HEK293T (cell line): ENCODE data around the gene CD53.

ENCODE experiments used
- BHLHE40 ChIP-seq: fragments of 450-650 bp; IDR thresholded peaks from 2 replicates; pipeline ENCODE4 v1.6.1; 2016; ENCODE audit warnings: mild to moderate bottlenecking, moderate library complexity, borderline replicate concordance
- ELF4 ChIP-seq: fragments of 450-650 bp; IDR thresholded peaks from 2 replicates; pipeline ENCODE4 v1.6.1; 2017; ENCODE audit warnings: antibody characterized with exemption
- FOXK2 ChIP-seq: fragments of 450-650 bp; IDR thresholded peaks from 2 replicates; pipeline ENCODE4 v1.6.1; 2016; ENCODE audit warnings: mild to moderate bottlenecking
- FOXM1 ChIP-seq: fragments of 450-650 bp; IDR thresholded peaks from 2 replicates; pipeline ENCODE4 v1.6.1; 2017; ENCODE audit warnings: mild to moderate bottlenecking, borderline replicate concordance
- HDGF ChIP-seq: fragments of 450-650 bp; IDR thresholded peaks from 2 replicates; pipeline ENCODE4 v1.6.1; 2017; ENCODE audit warnings: antibody characterized with exemption, borderline replicate concordance
- L3MBTL2 ChIP-seq: fragments of 450-650 bp; conservative IDR thresholded peaks from 2 replicates; pipeline ENCODE4 v1.6.1; 2016; ENCODE audit warnings: mild to moderate bottlenecking
- LEF1 ChIP-seq: fragments of 450-650 bp; IDR thresholded peaks from 2 replicates; pipeline ENCODE4 v1.6.1; 2017; ENCODE audit warnings: mild to moderate bottlenecking, borderline replicate concordance
- PKNOX1 ChIP-seq: fragments of 450-650 bp; IDR thresholded peaks from 2 replicates; pipeline ENCODE4 v1.6.1; 2016
- SP1 ChIP-seq: fragments of 450-650 bp; IDR thresholded peaks from 2 replicates; pipeline ENCODE4 v1.6.1; 2017
- SUZ12 ChIP-seq: fragments of 450-650 bp; IDR thresholded peaks from 2 replicates; pipeline ENCODE4 v1.6.1; 2016; ENCODE audit warnings: mild to moderate bottlenecking
- TARDBP ChIP-seq: fragments of 450-650 bp; IDR thresholded peaks from 2 replicates; pipeline ENCODE4 v1.6.1; 2016

- no peak for TF ChIP-seq LEF1
- no peak for TF ChIP-seq PKNOX1
- no peak for TF ChIP-seq TARDBP
- TF ChIP-seq FOXM1, result no peak
- no peak for TF ChIP-seq SUZ12
- TF ChIP-seq HDGF, result no peak
- no peak for TF ChIP-seq SP1
- no peak for TF ChIP-seq ELF4
- TF ChIP-seq FOXK2, result no peak
- TF ChIP-seq BHLHE40, result no peak
- TF ChIP-seq L3MBTL2, result no peak
These were observed 54.6 kb downstream of the CD53 start for GRCh38 chr1:110927484-110928075.
